ENCODE measurements around the gene LRRC73. TPM values are rescaled to one million over a fixed set of nuclear protein-coding genes. Genes with fewer than 3 reads are reported as not detected.
"Not testable (repeated sequence)": the region's sequence is repeated elsewhere in the genome, so short reads cannot be mapped to it uniquely, and the experiment has no call there.

Gene LRRC73
- total RNA-seq, 2 experiments from 2014 or later = 0.10 TPM

DNA sequence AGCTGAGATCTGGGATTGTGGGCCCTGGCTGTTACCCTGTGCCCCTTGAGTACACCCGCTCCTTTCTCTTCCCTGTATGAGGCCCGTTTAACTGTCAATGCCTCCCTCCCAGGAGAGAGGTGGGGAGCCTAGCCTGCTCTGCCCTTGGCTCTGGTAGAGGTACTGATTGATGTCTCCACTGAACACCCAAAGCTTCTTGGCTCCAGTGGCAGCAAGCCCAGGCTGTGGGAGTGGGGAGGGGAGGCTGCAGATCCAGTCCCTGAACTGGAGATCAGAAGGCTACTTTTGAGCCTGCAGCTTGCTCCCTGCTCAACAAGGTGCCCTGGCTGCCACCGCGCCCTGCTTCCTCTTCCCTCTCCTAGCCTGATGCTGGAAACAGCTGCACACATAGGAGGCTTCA is 7.5 kb downstream of the LRRC73 start:
- H3K4me1 Mint-ChIP-seq = no peaks in the 10 kb centered on the region
- peaks cover 3% of the 10 kb centered on the region for H3K27me3 Mint-ChIP-seq
- H3K4me3 Mint-ChIP-seq = no peak overlapping the region
- H3K9me3 Mint-ChIP-seq = no peaks in the 10 kb centered on the region
- peaks cover 3% of the 10 kb centered on the region for H3K36me3 Mint-ChIP-seq
- H3K27ac Mint-ChIP-seq = no peak overlapping the region
- no peak for DNase-seq

DNA sequence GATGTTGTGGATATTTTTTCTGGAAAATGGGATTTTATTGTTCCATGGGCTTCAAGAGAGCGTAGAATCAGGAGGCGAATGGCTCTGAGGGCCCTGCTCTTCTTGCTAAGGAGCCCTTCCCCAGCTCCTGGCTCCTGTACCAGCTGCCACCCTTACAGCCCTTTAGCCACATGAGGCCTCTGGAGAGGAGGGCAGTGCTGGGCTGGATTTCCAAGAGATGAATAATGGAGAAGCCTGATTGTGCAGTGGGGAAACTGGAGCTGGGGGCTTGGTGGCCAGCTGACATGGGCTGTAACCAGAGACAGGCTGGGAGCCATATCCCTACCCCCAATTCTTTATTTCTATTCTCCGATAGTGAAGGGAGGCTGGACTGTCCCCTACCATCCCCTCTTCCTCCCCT is 9.2 kb downstream of the LRRC73 start:
- DNase-seq = no peak
- Mint-ChIP-seq H3K9me3 (no peaks in the 10 kb centered on the region), H3K27me3 (no peaks in the 10 kb centered on the region), H3K27ac (no peak overlapping the region), H3K4me1 (no peaks in the 10 kb centered on the region), H3K36me3 (no peaks in the 10 kb centered on the region), H3K4me3 (no peak overlapping the region)

DNA sequence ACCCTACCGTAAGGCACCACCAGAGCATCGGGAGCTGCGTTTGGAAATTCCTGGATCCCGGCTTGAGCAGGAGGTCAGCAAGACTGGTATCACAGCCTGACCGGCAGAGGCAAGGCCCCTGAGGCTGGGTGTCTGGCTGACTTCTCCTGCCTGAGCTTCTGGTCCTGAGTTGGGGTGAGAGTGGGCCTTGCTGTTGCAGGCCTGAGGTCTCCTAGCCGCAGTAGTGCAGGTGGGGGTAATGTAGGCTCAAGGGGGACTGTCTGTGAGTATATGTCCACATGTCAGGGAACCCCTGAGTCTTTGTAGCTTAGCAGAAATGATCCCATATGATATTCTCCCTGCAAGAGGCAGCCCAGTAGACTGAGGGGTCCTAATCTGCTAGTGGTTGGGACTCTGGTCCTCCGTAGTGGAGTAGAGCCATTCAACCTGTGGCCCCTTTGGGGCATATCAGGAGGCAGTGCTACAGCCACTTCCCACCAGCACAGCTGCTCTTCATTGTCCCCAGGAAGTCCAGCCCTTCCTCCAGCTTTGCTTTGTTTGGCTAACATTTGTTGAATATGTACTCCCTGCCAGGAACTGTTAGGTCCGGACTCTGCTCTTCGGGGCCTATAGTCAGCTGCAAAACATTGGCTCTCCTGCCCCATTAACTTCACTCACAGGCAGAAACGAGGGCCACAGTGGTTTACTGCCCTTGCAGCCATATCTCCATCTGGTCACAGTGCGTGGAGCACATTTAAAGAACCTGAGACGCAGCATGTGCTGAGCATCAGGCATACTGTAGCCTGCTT is 10.9 kb downstream of the LRRC73 start:
- H3K27ac Mint-ChIP-seq = no peak overlapping the region
- no peaks in the 10 kb centered on the region for H3K27me3 Mint-ChIP-seq
- no peak overlapping the region for H3K4me3 Mint-ChIP-seq
- no peaks in the 10 kb centered on the region for H3K9me3 Mint-ChIP-seq
- no peaks in the 10 kb centered on the region for H3K36me3 Mint-ChIP-seq
- DNase-seq = no peak
- peaks cover 6% of the 10 kb centered on the region for H3K4me1 Mint-ChIP-seq

DNA sequence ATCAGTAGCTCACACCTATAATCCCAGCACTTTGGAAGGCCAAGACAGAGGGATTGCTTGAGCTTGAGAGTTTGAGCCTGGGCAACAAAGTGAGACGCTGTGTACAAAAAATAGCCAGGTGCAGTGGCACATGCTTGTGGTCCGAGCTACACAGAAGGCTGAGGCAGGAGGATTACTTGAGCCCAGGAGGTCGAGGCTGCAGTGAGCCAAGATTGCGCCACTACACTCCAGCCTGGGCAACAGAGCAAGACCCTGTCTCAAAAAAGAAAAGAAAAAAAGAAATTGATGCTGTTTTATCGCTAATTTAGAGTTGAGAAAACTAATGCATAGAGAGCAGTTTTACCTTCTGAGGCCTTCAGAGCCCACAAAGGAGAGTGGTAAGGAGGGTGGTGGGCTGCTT is 11.9 kb downstream of the LRRC73 start:
- not testable (repeated sequence) for H3K27ac Mint-ChIP-seq, H3K27me3 Mint-ChIP-seq, H3K9me3 Mint-ChIP-seq, H3K4me3 Mint-ChIP-seq, H3K36me3 Mint-ChIP-seq, DNase-seq
- H3K4me1 Mint-ChIP-seq = peaks cover 12% of the 10 kb centered on the region

DNA sequence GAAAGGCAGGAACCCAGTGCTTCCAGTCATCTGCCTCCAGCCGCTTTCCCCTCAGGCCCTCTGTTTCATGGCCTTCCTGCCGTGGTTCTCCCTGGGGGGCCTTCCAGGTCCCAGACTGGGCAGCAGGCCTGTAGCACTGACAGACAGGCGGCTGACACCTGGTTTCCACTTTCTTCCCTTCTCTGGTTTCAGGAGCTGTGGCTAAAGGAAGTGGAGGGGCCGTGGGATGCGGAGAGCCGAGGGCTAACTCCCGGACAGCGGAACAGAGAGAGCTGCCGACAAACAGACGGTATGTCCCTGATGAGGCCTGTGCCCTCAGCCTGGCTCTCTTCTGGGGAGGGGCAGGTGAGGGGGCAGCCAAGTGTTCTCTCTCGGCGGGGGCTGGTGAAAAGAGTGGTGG is 12.5 kb downstream of the LRRC73 start:
- Mint-ChIP-seq H3K27ac (no peak overlapping the region), H3K9me3 (no peaks in the 10 kb centered on the region), H3K36me3 (no peaks in the 10 kb centered on the region), H3K4me1 (peaks cover 16% of the 10 kb centered on the region), H3K27me3 (no peaks in the 10 kb centered on the region), H3K4me3 (no peak overlapping the region)
- DNase-seq = no peak

DNA sequence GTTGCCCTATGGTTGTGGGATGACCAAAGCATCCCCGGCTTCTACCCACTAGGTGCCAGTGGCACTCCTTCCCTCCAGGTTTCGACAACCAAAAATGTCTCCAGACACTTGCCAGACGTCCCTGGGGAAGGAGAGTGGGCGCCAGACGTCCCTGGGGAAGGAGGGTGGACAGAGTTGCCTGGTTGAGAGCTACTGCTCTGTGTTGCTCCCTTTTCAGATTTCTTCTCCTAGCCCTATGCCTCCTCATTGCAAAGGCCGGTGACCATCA is 13.1 kb downstream of the LRRC73 start:
- H3K27me3 Mint-ChIP-seq = no peaks in the 10 kb centered on the region
- H3K36me3 Mint-ChIP-seq = no peaks in the 10 kb centered on the region
- H3K9me3 Mint-ChIP-seq = no peaks in the 10 kb centered on the region
- peaks cover 16% of the 10 kb centered on the region for H3K4me1 Mint-ChIP-seq
- no peak overlapping the region for H3K4me3 Mint-ChIP-seq
- no peak overlapping the region for H3K27ac Mint-ChIP-seq
- DNase-seq = no peak

GRCh38 chr6:43496370-43497128 is 13.6 kb downstream of the LRRC73 start:
- no peaks in the 10 kb centered on the region for H3K27me3 Mint-ChIP-seq
- no peak overlapping the region for H3K4me3 Mint-ChIP-seq
- H3K4me1 Mint-ChIP-seq = peaks cover 16% of the 10 kb centered on the region
- no peak overlapping the region for H3K27ac Mint-ChIP-seq
- H3K9me3 Mint-ChIP-seq = no peaks in the 10 kb centered on the region
- H3K36me3 Mint-ChIP-seq = no peaks in the 10 kb centered on the region
- DNase-seq = no peak

DNA sequence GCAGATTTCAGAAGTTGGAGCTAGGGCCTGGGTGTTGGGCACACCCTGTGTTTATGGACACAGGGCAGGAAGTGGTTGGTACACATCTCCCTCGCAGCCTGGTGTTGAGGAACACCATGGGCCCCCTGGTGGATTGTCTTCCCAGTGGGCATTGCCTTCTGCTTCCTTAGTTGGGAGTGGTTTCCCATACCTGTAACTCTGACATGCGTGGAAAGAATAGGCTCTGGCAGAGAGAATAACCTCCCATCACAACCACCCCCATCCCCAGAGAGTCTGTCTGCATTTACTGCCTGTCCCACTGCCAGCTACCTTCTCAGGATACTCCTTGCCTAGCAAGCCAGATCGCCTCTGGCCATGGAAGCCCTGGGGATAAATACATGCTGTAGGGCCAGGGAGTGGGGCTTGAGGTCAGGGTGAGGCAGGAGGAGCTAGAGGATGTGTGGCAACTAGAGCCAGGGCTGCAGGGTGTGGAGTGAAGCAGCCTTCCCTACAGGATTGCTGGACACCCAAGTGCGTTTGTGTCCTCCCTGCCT is 14.7 kb downstream of the LRRC73 start:
- Mint-ChIP-seq H3K4me3 (no peak overlapping the region), H3K36me3 (no peaks in the 10 kb centered on the region), H3K9me3 (no peaks in the 10 kb centered on the region), H3K27ac (no peak overlapping the region), H3K27me3 (no peaks in the 10 kb centered on the region), H3K4me1 (peaks cover 16% of the 10 kb centered on the region)
- no peak for DNase-seq

DNA sequence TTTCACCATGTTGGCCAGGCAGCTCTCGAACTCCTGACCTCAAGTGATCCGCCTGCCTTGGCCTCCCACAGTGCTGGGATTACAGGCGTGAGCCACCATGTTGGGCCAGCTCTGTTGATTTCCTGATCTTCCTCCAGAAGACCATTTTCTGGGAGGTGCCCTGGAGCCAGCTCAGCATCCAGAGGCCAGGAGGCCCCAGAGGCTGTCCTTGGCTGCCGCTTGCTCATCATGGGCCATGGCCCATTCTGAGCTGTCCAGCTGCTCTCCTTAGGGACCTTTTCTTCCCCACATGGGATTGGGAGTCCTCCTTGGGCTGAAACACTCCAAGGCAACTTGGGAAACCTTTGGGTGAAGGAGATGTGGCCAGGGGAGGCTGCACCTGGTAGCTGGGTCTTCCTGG is 15.4 kb downstream of the LRRC73 start:
- Mint-ChIP-seq H3K36me3 (peaks cover 4% of the 10 kb centered on the region), H3K9me3 (no peaks in the 10 kb centered on the region), H3K27ac (no peak overlapping the region), H3K4me1 (peaks cover 16% of the 10 kb centered on the region), H3K27me3 (no peaks in the 10 kb centered on the region), H3K4me3 (no peak overlapping the region)
- no peak for DNase-seq

GRCh38 chr6:43494321-43494720 is 15.8 kb downstream of the LRRC73 start:
- no peak for DNase-seq
- Mint-ChIP-seq H3K9me3 (no peaks in the 10 kb centered on the region), H3K4me3 (no peak overlapping the region), H3K27me3 (no peaks in the 10 kb centered on the region), H3K27ac (no peak overlapping the region), H3K36me3 (peaks cover 4% of the 10 kb centered on the region), H3K4me1 (peaks cover 16% of the 10 kb centered on the region)

- Mint-ChIP-seq H3K27me3 (no peaks in the 10 kb centered on the region), H3K36me3 (peaks cover 4% of the 10 kb centered on the region), H3K27ac (no peak overlapping the region), H3K4me3 (no peak overlapping the region), H3K9me3 (no peaks in the 10 kb centered on the region), H3K4me1 (peaks cover 16% of the 10 kb centered on the region)
- no peak for DNase-seq
Observed at GRCh38 chr6:43493833-43494232, 16.3 kb downstream of the LRRC73 start.

DNA sequence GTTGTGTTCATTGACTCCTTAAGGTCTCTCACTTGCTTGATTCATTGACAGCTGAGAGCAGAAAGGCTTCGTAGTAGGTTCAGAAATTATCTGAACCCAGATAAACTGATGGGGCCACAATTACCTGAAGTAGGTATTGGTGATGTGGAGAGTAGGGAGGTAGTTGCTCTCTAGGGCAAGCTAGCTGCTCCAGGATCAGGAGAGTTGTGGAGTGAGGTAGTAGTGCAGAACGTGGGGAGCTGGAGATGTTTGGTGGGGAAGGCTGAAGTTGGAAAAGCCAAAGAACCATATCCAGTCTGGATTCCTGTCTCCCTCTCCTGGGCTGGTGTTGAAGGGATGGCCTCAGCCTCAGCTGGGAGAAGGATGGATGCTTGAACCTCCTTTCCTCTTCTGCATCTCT is 16.9 kb downstream of the LRRC73 start:
- Mint-ChIP-seq H3K9me3 (no peaks in the 10 kb centered on the region), H3K36me3 (peaks cover 4% of the 10 kb centered on the region), H3K27ac (no peak overlapping the region), H3K27me3 (no peaks in the 10 kb centered on the region), H3K4me3 (no peak overlapping the region), H3K4me1 (peaks cover 16% of the 10 kb centered on the region)
- DNase-seq = no peak

- Mint-ChIP-seq H3K27ac (no peak overlapping the region), H3K27me3 (no peaks in the 10 kb centered on the region), H3K4me1 (peaks cover 16% of the 10 kb centered on the region), H3K36me3 (peaks cover 4% of the 10 kb centered on the region), H3K4me3 (no peak overlapping the region), H3K9me3 (no peaks in the 10 kb centered on the region)
- no peak for DNase-seq
Observed at GRCh38 chr6:43492673-43493072, 17.5 kb downstream of the LRRC73 start.

GRCh38 chr6:43491750-43492661 is 18.1 kb downstream of the LRRC73 start:
- DNase-seq = no peak
- Mint-ChIP-seq H3K4me3 (no peak overlapping the region), H3K9me3 (no peaks in the 10 kb centered on the region), H3K27ac (no peak overlapping the region), H3K36me3 (peaks cover 4% of the 10 kb centered on the region), H3K4me1 (peaks cover 16% of the 10 kb centered on the region), H3K27me3 (no peaks in the 10 kb centered on the region)

- Mint-ChIP-seq H3K4me3 (no peak overlapping the region), H3K27me3 (no peaks in the 10 kb centered on the region), H3K36me3 (peaks cover 4% of the 10 kb centered on the region), H3K4me1 (peaks cover 19% of the 10 kb centered on the region), H3K27ac (no peak overlapping the region), H3K9me3 (no peaks in the 10 kb centered on the region)
- DNase-seq = no peak
Observed at GRCh38 chr6:43490523-43490939, 19.6 kb downstream of the LRRC73 start.

Measured in activated naive CD8-positive, alpha-beta T cell treated with anti-CD3 and anti-CD28 coated beads for 36 hours (primary cell).